Endothelial cell of umbilical vein (primary cell): ENCODE measurements around the gene ACSL6. TPM values are rescaled to one million over a fixed set of nuclear protein-coding genes. Genes with fewer than 3 reads are reported as not detected.

ENCODE experiments used
- BruUV-seq: library from RNA; stranded (reverse); fragments of 400-500 nt; replicated peaks from 2 replicates; lab custom pipeline; 2021; lab: Mats Ljungman, UMichigan
- CTCF ChIA-PET: fragments of 300-600, 350-600 bp; sonication (Branson Sonifier 250); formaldehyde crosslinking; loops from one replicate; lab custom pipeline; 2021; ENCODE audit warnings: antibody characterized with exemption, inconsistent platforms; lab: Charles Lee
- POLR2A ChIA-PET: fragments of 300-600, 350-600 bp; sonication (Branson Sonifier 250); formaldehyde crosslinking; loops from one replicate; lab custom pipeline; 2021; ENCODE audit warnings: antibody characterized with exemption, inconsistent platforms; lab: Charles Lee
- DNase-seq: peaks from one replicate; pipeline ENCODE4 v3.0.0-alpha.2; 2011; ENCODE audit warnings: low read depth, low spot score
- FAIRE-seq: peaks from 2 replicates; lab custom pipeline; 2011; peaks lifted over from hg19 to GRCh38; lab: Jason Lieb, UNC
- H2AFZ ChIP-seq: 2 replicates; pipeline ENCODE4 v1.6.0; 2012; ENCODE audit warnings: low read depth, low read length, control low read depth, inconsistent platforms
- H3K27ac ChIP-seq: 2 replicates; pipeline ENCODE4 v1.5.1; 2011; ENCODE audit warnings: low read depth, mild to moderate bottlenecking, control low read depth, low read length, moderate library complexity; ENCODE audit not compliant: insufficient read depth
- H3K27me3 ChIP-seq, 2 experiments: 2 replicates each; pipeline versions ENCODE4 v1.6.0 to v1.6.1; 2011; ENCODE audit warnings: low read length in 2 of 2, mixed read lengths in 1 of 2; ENCODE audit not compliant: control insufficient read depth in 2 of 2, insufficient read depth in 2 of 2
- H3K36me3 ChIP-seq, 2 experiments: 2 replicates in 1 of 2; 3 replicates in 1 of 2; pipeline ENCODE4 v1.5.1; 2011; ENCODE audit warnings: low read length in 2 of 2, mild to moderate bottlenecking in 1 of 2, moderate library complexity in 1 of 2; ENCODE audit not compliant: control insufficient read depth in 2 of 2, insufficient read depth in 2 of 2; ENCODE audit errors: extremely low read depth in 1 of 2
- H3K4me1 ChIP-seq: 3 replicates; pipeline ENCODE4 v1.5.1; 2011; ENCODE audit warnings: mild to moderate bottlenecking, low read length; ENCODE audit not compliant: control insufficient read depth, insufficient read depth; ENCODE audit errors: extremely low read depth
- H3K4me2 ChIP-seq: 2 replicates; pipeline ENCODE4 v1.6.1; 2011; ENCODE audit warnings: low read length, control low read depth, mixed read lengths; ENCODE audit not compliant: insufficient read depth
- H3K4me3 ChIP-seq, 3 experiments: fragments of 200-600 bp in 1 of 3; sonication (generic), shearing (Covaris generic) in 1 of 3; replicated peaks in 1 of 3; 2 replicates each; pipeline ENCODE4 v1.5.1; 2011 to 2016; ENCODE audit warnings: control low read depth in 3 of 3, low read length in 3 of 3, mild to moderate bottlenecking in 2 of 3, inconsistent platforms in 1 of 3, low read depth in 1 of 3, moderate library complexity in 1 of 3; ENCODE audit not compliant: insufficient read depth in 1 of 3
- H3K79me2 ChIP-seq: 2 replicates; pipeline ENCODE4 v1.6.0; 2012; ENCODE audit warnings: low read length, inconsistent platforms; ENCODE audit not compliant: control insufficient read depth, insufficient read depth
- H3K9ac ChIP-seq: replicated peaks from 2 replicates; pipeline ENCODE3; 2011; ENCODE audit warnings: low read length, control low read depth; ENCODE audit not compliant: insufficient read depth; ENCODE audit errors: extremely low read depth
- H3K9me1 ChIP-seq: replicated peaks from 3 replicates; pipeline ENCODE4 v1.6.0; 2011; ENCODE audit warnings: mild to moderate bottlenecking, low read length; ENCODE audit not compliant: control insufficient read depth, insufficient read depth; ENCODE audit errors: extremely low read depth
- H3K9me3 ChIP-seq: replicated peaks from 2 replicates; pipeline ENCODE4 v1.5.1; 2012; ENCODE audit warnings: low read length, inconsistent platforms; ENCODE audit not compliant: control insufficient read depth, insufficient read depth
- H4K20me1 ChIP-seq: replicated peaks from 2 replicates; pipeline ENCODE3; 2011; ENCODE audit warnings: mild to moderate bottlenecking, low read length; ENCODE audit not compliant: control insufficient read depth, insufficient read depth; ENCODE audit errors: extremely low read depth
- EZH2 ChIP-seq: IDR thresholded peaks from 2 replicates; pipeline ENCODE4 v1.6.1; 2012; ENCODE audit warnings: borderline replicate concordance, low read depth, mild to moderate bottlenecking, moderate library complexity, low read length, inconsistent platforms; ENCODE audit not compliant: severe bottlenecking
- MYC ChIP-seq: IDR thresholded peaks from one replicate; pipeline ENCODE4 v1.6.1; 2011; ENCODE audit warnings: mild to moderate bottlenecking, low read depth, low read length
- POLR2AphosphoS5 ChIP-seq: IDR thresholded peaks from 2 replicates; pipeline ENCODE4 v1.6.1; 2012; ENCODE audit warnings: low read depth, mild to moderate bottlenecking, control low read depth, low read length, moderate library complexity; ENCODE audit not compliant: insufficient read depth
- dilution Hi-C: fragments of 300-500 bp; cut with MboI; formaldehyde crosslinking; loops from one replicate; pipeline ENCODE4 v1.15.0; 2019; ENCODE audit warnings: low sequenced_read_pairs; ENCODE audit not compliant: extremely low pct_ligation_motif_present
- intact Hi-C: fragments of 100-400 bp; cut with micrococcal nuclease; formaldehyde crosslinking; loops from one replicate; pipeline ENCODE4 v1.10.0; 2022
- polyA plus RNA-seq, 4 experiments: library from polyadenylated mRNA; depleted of rRNA in 3 of 4; stranded (reverse) in 3 of 4; unstranded in 1 of 4; fragments of >200 nt; gene quantifications; 2 replicates each; pipeline versions ENCODE4 v1.2.1 to v1.2.3, GENCODE V29; 2011 to 2012; ENCODE audit warnings: missing spikeins in 1 of 4
- total RNA-seq: library from RNA; stranded (reverse); gene quantifications from 2 replicates; pipeline ENCODE4 v1.2.3, GENCODE V29; 2021
- TF ChIP-seq, protein P1 (sequence below), 2 donors: IDR thresholded peaks; 1 replicate in 1 of 2; 2 replicates in 1 of 2; pipeline ENCODE4 v1.5.1; 2011; ENCODE audit warnings: low read length in 2 of 2, mild to moderate bottlenecking in 2 of 2, moderate library complexity in 2 of 2, control low read depth in 1 of 2, inconsistent platforms in 1 of 2, low read depth in 1 of 2; ENCODE audit not compliant: insufficient read depth in 1 of 2; ENCODE audit errors: extremely low read depth in 1 of 2
- TF ChIP-seq, protein P2 (sequence below): IDR thresholded peaks from 2 replicates; pipeline ENCODE4 v1.6.1; 2011; ENCODE audit not compliant: insufficient read depth, insufficient read length

Gene ACSL6
- total and polyA plus RNA-seq, 2 donors (not counting 3 experiments of a cell fraction or from before 2014, with no cell fraction given), result not detected

GRCh38 chr5:131973089-131973712, 38.3 kb downstream of the ACSL6 start:
- Histone ChIP-seq H3K4me2 (no peak overlapping the region), H3K27ac (no peak overlapping the region), H3K79me2 (no peaks in the 10 kb centered on the region), H3K9me3 (no peaks in the 10 kb centered on the region), H3K4me3 (no peak overlapping the region), H2AFZ (no peak overlapping the region), H3K9ac (no peak overlapping the region), H3K36me3 (no peaks in the 10 kb centered on the region), H3K4me1 (peaks cover 5% of the 10 kb centered on the region), H3K9me1 (no peaks in the 10 kb centered on the region), H3K27me3 (peaks cover 1 to 2% of the 10 kb centered on the region in 2 experiments), H4K20me1 (no peaks in the 10 kb centered on the region)
- DNase-seq (no peak), FAIRE-seq (no peak)
- intact Hi-C loops (no loop called here), dilution Hi-C loops (no loop called here)
- no peak for TF ChIP-seq MYC
- TF ChIP-seq, protein P1, sequence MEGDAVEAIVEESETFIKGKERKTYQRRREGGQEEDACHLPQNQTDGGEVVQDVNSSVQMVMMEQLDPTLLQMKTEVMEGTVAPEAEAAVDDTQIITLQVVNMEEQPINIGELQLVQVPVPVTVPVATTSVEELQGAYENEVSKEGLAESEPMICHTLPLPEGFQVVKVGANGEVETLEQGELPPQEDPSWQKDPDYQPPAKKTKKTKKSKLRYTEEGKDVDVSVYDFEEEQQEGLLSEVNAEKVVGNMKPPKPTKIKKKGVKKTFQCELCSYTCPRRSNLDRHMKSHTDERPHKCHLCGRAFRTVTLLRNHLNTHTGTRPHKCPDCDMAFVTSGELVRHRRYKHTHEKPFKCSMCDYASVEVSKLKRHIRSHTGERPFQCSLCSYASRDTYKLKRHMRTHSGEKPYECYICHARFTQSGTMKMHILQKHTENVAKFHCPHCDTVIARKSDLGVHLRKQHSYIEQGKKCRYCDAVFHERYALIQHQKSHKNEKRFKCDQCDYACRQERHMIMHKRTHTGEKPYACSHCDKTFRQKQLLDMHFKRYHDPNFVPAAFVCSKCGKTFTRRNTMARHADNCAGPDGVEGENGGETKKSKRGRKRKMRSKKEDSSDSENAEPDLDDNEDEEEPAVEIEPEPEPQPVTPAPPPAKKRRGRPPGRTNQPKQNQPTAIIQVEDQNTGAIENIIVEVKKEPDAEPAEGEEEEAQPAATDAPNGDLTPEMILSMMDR (IDR thresholded peaks at IDR 0.05; ENCODE audit: extremely low read depth in 1 of 2, insufficient read depth in 1 of 2, low read depth in 1 of 2, low read length in 2 of 2), result no peak
- TF ChIP-seq EZH2, result no peak
- no peak for TF ChIP-seq POLR2AphosphoS5
- TF ChIP-seq, protein P2, sequence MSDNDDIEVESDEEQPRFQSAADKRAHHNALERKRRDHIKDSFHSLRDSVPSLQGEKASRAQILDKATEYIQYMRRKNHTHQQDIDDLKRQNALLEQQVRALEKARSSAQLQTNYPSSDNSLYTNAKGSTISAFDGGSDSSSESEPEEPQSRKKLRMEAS, result no peak
- POLR2A ChIA-PET, result no interaction called here
- BruUV-seq, result no TSS peak
- CTCF ChIA-PET, result no interaction called here
